ENCODE results near the gene CDH4.

DNA sequence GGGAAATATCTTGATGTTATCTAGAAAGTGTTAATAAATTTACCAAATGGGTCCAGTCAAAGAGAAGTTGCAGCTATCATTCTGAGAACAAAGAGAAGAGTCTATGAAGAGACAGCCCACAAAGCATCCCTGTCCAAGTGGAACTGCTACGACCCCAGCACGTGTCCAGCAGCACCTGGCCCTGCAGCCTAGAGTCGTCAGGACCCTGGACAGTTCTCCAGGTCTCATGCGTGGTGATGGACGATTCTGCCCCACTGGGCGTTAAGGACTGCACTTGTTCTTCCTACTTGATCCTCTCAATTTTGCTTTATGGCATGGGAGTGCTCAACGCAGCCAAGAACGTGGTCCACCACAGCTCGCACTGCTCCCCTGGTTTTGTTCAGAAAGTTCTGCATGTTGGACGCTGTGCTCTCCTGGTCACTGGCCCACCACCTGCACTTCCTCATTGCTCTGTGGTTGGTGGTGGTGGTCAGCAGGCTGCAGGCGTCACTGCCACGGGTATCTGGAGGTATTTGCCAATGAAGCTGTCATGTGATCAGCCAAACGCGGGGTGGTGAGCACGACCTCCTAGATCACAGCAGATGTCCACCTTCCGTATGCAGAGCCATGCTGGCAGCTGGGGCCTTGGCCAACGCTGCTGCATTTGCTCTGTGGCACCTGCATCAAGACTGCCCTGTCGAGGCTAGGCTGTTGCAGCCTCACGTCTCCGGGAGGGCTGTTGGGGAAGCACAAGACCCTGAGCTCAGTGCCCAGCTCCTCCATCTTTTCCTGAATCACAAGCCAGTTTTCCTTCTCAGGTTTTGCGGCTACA is 356.4 kb downstream of the CDH4 start:
- TF ChIP-seq, protein P1, sequence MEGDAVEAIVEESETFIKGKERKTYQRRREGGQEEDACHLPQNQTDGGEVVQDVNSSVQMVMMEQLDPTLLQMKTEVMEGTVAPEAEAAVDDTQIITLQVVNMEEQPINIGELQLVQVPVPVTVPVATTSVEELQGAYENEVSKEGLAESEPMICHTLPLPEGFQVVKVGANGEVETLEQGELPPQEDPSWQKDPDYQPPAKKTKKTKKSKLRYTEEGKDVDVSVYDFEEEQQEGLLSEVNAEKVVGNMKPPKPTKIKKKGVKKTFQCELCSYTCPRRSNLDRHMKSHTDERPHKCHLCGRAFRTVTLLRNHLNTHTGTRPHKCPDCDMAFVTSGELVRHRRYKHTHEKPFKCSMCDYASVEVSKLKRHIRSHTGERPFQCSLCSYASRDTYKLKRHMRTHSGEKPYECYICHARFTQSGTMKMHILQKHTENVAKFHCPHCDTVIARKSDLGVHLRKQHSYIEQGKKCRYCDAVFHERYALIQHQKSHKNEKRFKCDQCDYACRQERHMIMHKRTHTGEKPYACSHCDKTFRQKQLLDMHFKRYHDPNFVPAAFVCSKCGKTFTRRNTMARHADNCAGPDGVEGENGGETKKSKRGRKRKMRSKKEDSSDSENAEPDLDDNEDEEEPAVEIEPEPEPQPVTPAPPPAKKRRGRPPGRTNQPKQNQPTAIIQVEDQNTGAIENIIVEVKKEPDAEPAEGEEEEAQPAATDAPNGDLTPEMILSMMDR (conservative IDR thresholded peaks at IDR 0.05) = no peak
- no peak for TF ChIP-seq EZH2 (IDR thresholded peaks at IDR 0.05; ENCODE audit: low read depth)
